Transverse colon (tissue), 4 donors: ENCODE measurements around the gene MDM2. TPM values are rescaled to one million over a fixed set of nuclear protein-coding genes. Genes with fewer than 3 reads are reported as not detected.

ENCODE experiments used
- DNase-seq: peaks from one replicate; pipeline ENCODE4 v3.0.0-alpha.2; 2019
- H3K27ac ChIP-seq, 4 donors: fragments of 200-600 bp; sonication (generic); 2 replicates each; pipeline ENCODE4 v1.5.1; 2016 to 2018; ENCODE audit warnings: inconsistent platforms in 4 of 4
- H3K27me3 ChIP-seq: fragments of 200-600 bp; sonication (generic); 2 replicates; pipeline ENCODE4 v1.5.1; 2017; ENCODE audit warnings: inconsistent platforms
- H3K36me3 ChIP-seq, 4 donors: fragments of 200-600 bp; sonication (generic); 2 replicates each; pipeline ENCODE4 v1.5.1; 2017 to 2019; ENCODE audit warnings: inconsistent platforms in 4 of 4
- H3K4me1 ChIP-seq, 4 donors: fragments of 200-600 bp; sonication (generic); 2 replicates each; pipeline ENCODE4 v1.5.1; 2017 to 2020; ENCODE audit warnings: inconsistent platforms in 4 of 4
- H3K4me3 ChIP-seq, 4 donors: fragments of 200-600 bp; sonication (generic); 1 replicate in 1 of 4; 2 replicates in 3 of 4; pipeline versions ENCODE4 v1.5.1 to v1.6.1; 2017 to 2019; ENCODE audit warnings: inconsistent platforms in 4 of 4
- H3K9me3 ChIP-seq, 2 donors: fragments of 200-600 bp; sonication (generic); 2 replicates each; pipeline ENCODE4 v1.5.1; 2017 to 2019; ENCODE audit warnings: inconsistent platforms in 2 of 2
- EP300 ChIP-seq: sonication (generic); formaldehyde crosslinking; IDR thresholded peaks from one replicate; pipeline ENCODE4 v1.6.1; 2017; ENCODE audit warnings: antibody characterized with exemption, low read depth
- POLR2A ChIP-seq: fragments of 450-650 bp; IDR thresholded peaks from one replicate; pipeline ENCODE4 v1.6.1; 2016; ENCODE audit warnings: antibody characterized with exemption, mild to moderate bottlenecking, moderate library complexity
- POLR2AphosphoS5 ChIP-seq, 3 donors: sonication (generic); formaldehyde crosslinking; IDR thresholded peaks; one replicate each; pipeline ENCODE4 v1.6.1; 2016; ENCODE audit warnings: antibody characterized with exemption in 3 of 3
- WGBS, 2 donors: methylation state at CpG; one replicate each; pipeline ENCODE4 v1.1.5; 2018; ENCODE audit warnings: low coverage in 1 of 2; 5-methylcytosine and 5-hydroxymethylcytosine counted together
- in situ Hi-C, 4 donors: fragments of 200-750 bp; cut with MboI; loops; one replicate each; pipeline versions ENCODE4 v1.15.0 to v1.15.1; 2017; ENCODE audit warnings: low sequenced_read_pairs in 3 of 4, low pct_ligation_motif_present in 1 of 4, low pct_unique_long_range_greater_than_20kb in 1 of 4
- intact Hi-C: fragments of 100-400 bp; cut with DNase I; formaldehyde crosslinking; loops from one replicate; pipeline ENCODE4 v1.15.1; 2023; ENCODE audit warnings: low total_unique reads
- total RNA-seq, 4 donors: library from RNA; depleted of rRNA; stranded (reverse); fragments of >200 nt; gene quantifications; one replicate each; pipeline ENCODE4 v1.1.0, GENCODE V29; 2016
- TF ChIP-seq, protein P1 (sequence below), 5 experiments: fragments of 200-600 bp in 3 of 5; fragments of 450-650 bp in 2 of 5; sonication (generic) in 3 of 5; IDR thresholded peaks; 1 replicate in 2 of 5; 2 replicates in 3 of 5; pipeline ENCODE4 v1.5.1; 2016 to 2017; ENCODE audit warnings: antibody characterized with exemption in 5 of 5, inconsistent platforms in 3 of 5, mild to moderate bottlenecking in 2 of 5, moderate library complexity in 1 of 5

The MDM2 gene
- total RNA-seq, 4 donors from 2014 or later, result 45.7 to 291 (median 220) TPM

- in situ Hi-C loops, result loop anchor here in 1 of 4 donors (25.0 kb wide), 2 partner anchors 208 to 408 kb away; no protein-coding TSS in a partner anchor
- intact Hi-C loops, result no loop called here
These were observed 46.6 kb downstream of the MDM2 start for GRCh38 chr12:68854554-68854953.

GRCh38 chr12:68855111-68855510 lies 47.1 kb downstream of the MDM2 start:
- H3K4me1 ChIP-seq, result no peaks in the 10 kb centered on the region
- intact Hi-C loops (no loop called here), in situ Hi-C loops (loop anchor here in 1 of 4 donors (25.0 kb wide), 2 partner anchors 207 to 407 kb away; no protein-coding TSS in a partner anchor)
- DNase-seq, result no peak
- no peak overlapping the region for H3K4me3 ChIP-seq
- peaks cover 0 to 27% (median 6%) of the 10 kb centered on the region in 4 donors for H3K36me3 ChIP-seq
- no peak overlapping the region for H3K27ac ChIP-seq
- 88 to 100% methylated on average over 1 to 3 of the region's 3 CpGs for WGBS, 2 donors
- no peaks in the 10 kb centered on the region for H3K9me3 ChIP-seq
- TF ChIP-seq EP300, result no peak
- TF ChIP-seq, protein P1, sequence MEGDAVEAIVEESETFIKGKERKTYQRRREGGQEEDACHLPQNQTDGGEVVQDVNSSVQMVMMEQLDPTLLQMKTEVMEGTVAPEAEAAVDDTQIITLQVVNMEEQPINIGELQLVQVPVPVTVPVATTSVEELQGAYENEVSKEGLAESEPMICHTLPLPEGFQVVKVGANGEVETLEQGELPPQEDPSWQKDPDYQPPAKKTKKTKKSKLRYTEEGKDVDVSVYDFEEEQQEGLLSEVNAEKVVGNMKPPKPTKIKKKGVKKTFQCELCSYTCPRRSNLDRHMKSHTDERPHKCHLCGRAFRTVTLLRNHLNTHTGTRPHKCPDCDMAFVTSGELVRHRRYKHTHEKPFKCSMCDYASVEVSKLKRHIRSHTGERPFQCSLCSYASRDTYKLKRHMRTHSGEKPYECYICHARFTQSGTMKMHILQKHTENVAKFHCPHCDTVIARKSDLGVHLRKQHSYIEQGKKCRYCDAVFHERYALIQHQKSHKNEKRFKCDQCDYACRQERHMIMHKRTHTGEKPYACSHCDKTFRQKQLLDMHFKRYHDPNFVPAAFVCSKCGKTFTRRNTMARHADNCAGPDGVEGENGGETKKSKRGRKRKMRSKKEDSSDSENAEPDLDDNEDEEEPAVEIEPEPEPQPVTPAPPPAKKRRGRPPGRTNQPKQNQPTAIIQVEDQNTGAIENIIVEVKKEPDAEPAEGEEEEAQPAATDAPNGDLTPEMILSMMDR (IDR thresholded peaks at IDR 0.05), result no peak
- no peak for TF ChIP-seq POLR2A
- no peak for TF ChIP-seq POLR2AphosphoS5 (IDR thresholded peaks at IDR 0.05)
- no peaks in the 10 kb centered on the region for H3K27me3 ChIP-seq

More at GRCh38 chr12:68854554-68854953, 46.6 kb downstream of the MDM2 start:
- TF ChIP-seq, protein P1 (IDR thresholded peaks at IDR 0.05), result no peak
- TF ChIP-seq POLR2A, result no peak
- no peak for TF ChIP-seq POLR2AphosphoS5 (IDR thresholded peaks at IDR 0.05)
- no peak for TF ChIP-seq EP300
- no peaks in the 10 kb centered on the region for H3K4me1 ChIP-seq
- no peaks in the 10 kb centered on the region for H3K27me3 ChIP-seq
- peaks cover 0 to 27% (median 6%) of the 10 kb centered on the region in 4 donors for H3K36me3 ChIP-seq
- H3K4me3 ChIP-seq, result no peak overlapping the region
- no peak overlapping the region for H3K27ac ChIP-seq
- no peak for DNase-seq
- 92 to 100% methylated on average over 2 to 3 of the region's 3 CpGs for WGBS, 2 donors
- no peaks in the 10 kb centered on the region for H3K9me3 ChIP-seq

GRCh38 chr12:68855771-68856170 lies 47.8 kb downstream of the MDM2 start:
- in situ Hi-C loops, result loop anchor here in 1 of 4 donors (25.0 kb wide), 2 partner anchors 207 to 407 kb away; no protein-coding TSS in a partner anchor
- Histone ChIP-seq H3K27ac (no peak overlapping the region), H3K4me3 (no peak overlapping the region), H3K36me3 (peaks cover 0 to 27% (median 6%) of the 10 kb centered on the region in 4 donors), H3K9me3 (no peaks in the 10 kb centered on the region), H3K4me1 (no peaks in the 10 kb centered on the region), H3K27me3 (no peaks in the 10 kb centered on the region)
- no peak for TF ChIP-seq POLR2AphosphoS5 (IDR thresholded peaks at IDR 0.05)
- no peak for TF ChIP-seq EP300
- TF ChIP-seq, protein P1 (IDR thresholded peaks at IDR 0.05), result no peak
- TF ChIP-seq POLR2A, result no peak
- WGBS, 2 donors, result 95 to 97% methylated on average over 2 to 8 of the region's 8 CpGs
- no peak for DNase-seq
- intact Hi-C loops, result no loop called here

GRCh38 chr12:68856510-68856909 lies 48.5 kb downstream of the MDM2 start:
- Histone ChIP-seq H3K27ac (no peak overlapping the region), H3K4me1 (no peaks in the 10 kb centered on the region), H3K27me3 (no peaks in the 10 kb centered on the region), H3K36me3 (peaks cover 0 to 27% (median 6%) of the 10 kb centered on the region in 4 donors), H3K9me3 (no peaks in the 10 kb centered on the region), H3K4me3 (no peak overlapping the region)
- intact Hi-C loops (no loop called here), in situ Hi-C loops (loop anchor here in 1 of 4 donors (25.0 kb wide), 2 partner anchors 206 to 406 kb away; no protein-coding TSS in a partner anchor)
- TF ChIP-seq POLR2AphosphoS5 (IDR thresholded peaks at IDR 0.05) (no peak), EP300 (no peak), POLR2A (no peak)
- TF ChIP-seq, protein P1 (IDR thresholded peaks at IDR 0.05), result no peak
- 63 to 83% methylated on average over 3 of the region's 3 CpGs for WGBS, 2 donors
- DNase-seq, result no peak
